OCI-LY1 (cell line): ENCODE results near the gene XYLT1.

ENCODE experiments used
- H2AFZ ChIP-seq: fragments of 200-600 bp; sonication (generic), shearing (Covaris generic); 2 replicates; pipeline ENCODE4 v1.6.0; 2014; ENCODE audit warnings: antibody characterized with exemption, mild to moderate bottlenecking, low read length
- H3F3A ChIP-seq: fragments of 200-600 bp; sonication (generic), shearing (Covaris generic); 2 replicates; pipeline ENCODE4 v1.6.0; 2014; ENCODE audit warnings: mild to moderate bottlenecking, antibody characterized with exemption, low read length, moderate library complexity; ENCODE audit not compliant: insufficient read depth
- H3K27ac ChIP-seq: fragments of 200-600 bp; sonication (generic); 2 replicates; pipeline ENCODE4 v1.5.1; 2014; ENCODE audit warnings: low read length, mixed run types, mild to moderate bottlenecking, low read depth; ENCODE audit not compliant: poor library complexity, severe bottlenecking
- H3K27me3 ChIP-seq: fragments of 200-600 bp; sonication (generic); 2 replicates; pipeline ENCODE4 v1.6.0; 2014; ENCODE audit warnings: antibody characterized with exemption, mild to moderate bottlenecking, low read length, moderate library complexity; ENCODE audit not compliant: insufficient read depth
- H3K36me3 ChIP-seq: fragments of 200-600 bp; sonication (generic); 2 replicates; pipeline ENCODE4 v1.6.1; 2014; ENCODE audit warnings: mild to moderate bottlenecking, antibody characterized with exemption, low read length, moderate library complexity, mixed read lengths; ENCODE audit not compliant: insufficient read depth
- H3K4me1 ChIP-seq: fragments of 200-600 bp; sonication (generic); 2 replicates; pipeline ENCODE4 v1.5.1; 2014; ENCODE audit warnings: mild to moderate bottlenecking, low read length, moderate library complexity; ENCODE audit not compliant: insufficient read depth, severe bottlenecking
- H3K4me2 ChIP-seq: fragments of 200-600 bp; sonication (generic), shearing (Covaris generic); 2 replicates; pipeline ENCODE4 v1.6.1; 2014; ENCODE audit warnings: low read length
- H3K4me3 ChIP-seq: fragments of 200-600 bp; sonication (generic); 2 replicates; pipeline ENCODE4 v1.5.1; 2014; ENCODE audit warnings: low read length, low read depth, mild to moderate bottlenecking, mixed read lengths; ENCODE audit not compliant: poor library complexity, severe bottlenecking
- H3K79me2 ChIP-seq: fragments of 200-600 bp; shearing (Covaris generic); 2 replicates; pipeline ENCODE4 v1.6.1; 2016; ENCODE audit warnings: mixed run types, low read length, mixed read lengths; ENCODE audit not compliant: insufficient read depth
- H3K9ac ChIP-seq: fragments of 200-600 bp; sonication (generic), shearing (Covaris generic); 2 replicates; pipeline ENCODE4 v1.6.1; 2014; ENCODE audit warnings: mild to moderate bottlenecking, low read length, mixed read lengths
- H3K9me2 ChIP-seq: fragments of 200-600 bp; sonication (generic), shearing (Covaris generic); 2 replicates; pipeline ENCODE4 v1.6.1; 2014; ENCODE audit warnings: low read depth, mild to moderate bottlenecking, low read length, mixed read lengths
- H3K9me3 ChIP-seq: fragments of 200-600 bp; shearing (Covaris generic); 2 replicates; pipeline ENCODE4 v1.6.1; 2014; ENCODE audit warnings: low read length, mixed read lengths
- H4K20me1 ChIP-seq: fragments of 200-600 bp; sonication (generic), shearing (Covaris generic); 2 replicates; pipeline ENCODE4 v1.6.0; 2016; ENCODE audit warnings: mild to moderate bottlenecking, low read length; ENCODE audit not compliant: insufficient read depth
- EZH2 ChIP-seq: fragments of 200-600 bp; sonication (generic), shearing (Covaris generic); IDR thresholded peaks from 2 replicates; pipeline ENCODE4 v1.8.0; 2017; ENCODE audit warnings: borderline replicate concordance, mixed run types, mild to moderate bottlenecking, antibody characterized with exemption, low read length, moderate library complexity, mixed read lengths
- TF ChIP-seq, protein P1 (sequence below): fragments of 200-600 bp; sonication (generic), shearing (Covaris generic); IDR thresholded peaks from 2 replicates; pipeline ENCODE4 v1.5.1; 2017; ENCODE audit warnings: mild to moderate bottlenecking, antibody characterized with exemption, low read length, moderate library complexity, mixed read lengths

Gene XYLT1

DNA sequence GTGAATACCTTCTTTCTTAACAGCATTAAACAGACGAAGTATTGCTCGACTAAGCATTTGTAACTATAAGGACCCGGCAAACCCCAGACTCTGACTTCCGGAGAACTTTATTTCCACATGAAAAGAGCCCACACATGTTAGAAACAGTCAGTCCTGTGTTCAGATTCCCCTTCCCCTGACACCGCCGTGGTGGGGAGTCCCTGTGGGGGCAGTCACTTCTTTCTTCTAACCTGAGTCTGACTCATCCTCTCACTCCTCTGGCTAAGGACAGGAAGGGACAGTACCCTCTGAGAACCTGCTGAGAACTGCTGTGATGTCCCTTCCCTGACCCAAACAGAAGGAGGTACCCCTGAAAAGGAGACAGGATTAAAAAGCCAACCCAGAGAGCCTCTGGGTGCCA is 165.1 kb downstream of the XYLT1 start:
- H3K4me3 ChIP-seq, result no peak overlapping the region
- 0 out of 2 replicates have a peak, but pooled peaks cover 2% of the 10 kb centered on the region for H3K79me2 ChIP-seq
- H3K36me3 ChIP-seq, result no peaks in the 10 kb centered on the region
- H2AFZ ChIP-seq, result no peak overlapping the region
- peaks cover 7% of the 10 kb centered on the region; the same call in 1 of the 2 replicates for H3F3A ChIP-seq
- no peaks in the 10 kb centered on the region for H4K20me1 ChIP-seq
- H3K9me3 ChIP-seq, result no peaks in the 10 kb centered on the region
- H3K4me2 ChIP-seq, result peak overlapping the region; percentile 41; the same call in 1 of the 2 replicates
- peak overlapping the region; percentile 10; the same call in 1 of the 2 replicates for H3K9ac ChIP-seq
- peak overlapping the region; percentile 94 for H3K27ac ChIP-seq
- H3K4me1 ChIP-seq, result peaks cover 56% of the 10 kb centered on the region
- TF ChIP-seq EZH2, result no peak
- TF ChIP-seq, protein P1, sequence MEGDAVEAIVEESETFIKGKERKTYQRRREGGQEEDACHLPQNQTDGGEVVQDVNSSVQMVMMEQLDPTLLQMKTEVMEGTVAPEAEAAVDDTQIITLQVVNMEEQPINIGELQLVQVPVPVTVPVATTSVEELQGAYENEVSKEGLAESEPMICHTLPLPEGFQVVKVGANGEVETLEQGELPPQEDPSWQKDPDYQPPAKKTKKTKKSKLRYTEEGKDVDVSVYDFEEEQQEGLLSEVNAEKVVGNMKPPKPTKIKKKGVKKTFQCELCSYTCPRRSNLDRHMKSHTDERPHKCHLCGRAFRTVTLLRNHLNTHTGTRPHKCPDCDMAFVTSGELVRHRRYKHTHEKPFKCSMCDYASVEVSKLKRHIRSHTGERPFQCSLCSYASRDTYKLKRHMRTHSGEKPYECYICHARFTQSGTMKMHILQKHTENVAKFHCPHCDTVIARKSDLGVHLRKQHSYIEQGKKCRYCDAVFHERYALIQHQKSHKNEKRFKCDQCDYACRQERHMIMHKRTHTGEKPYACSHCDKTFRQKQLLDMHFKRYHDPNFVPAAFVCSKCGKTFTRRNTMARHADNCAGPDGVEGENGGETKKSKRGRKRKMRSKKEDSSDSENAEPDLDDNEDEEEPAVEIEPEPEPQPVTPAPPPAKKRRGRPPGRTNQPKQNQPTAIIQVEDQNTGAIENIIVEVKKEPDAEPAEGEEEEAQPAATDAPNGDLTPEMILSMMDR, result no peak
- no peaks in the 10 kb centered on the region for H3K9me2 ChIP-seq
- H3K27me3 ChIP-seq, result no peaks in the 10 kb centered on the region

DNA sequence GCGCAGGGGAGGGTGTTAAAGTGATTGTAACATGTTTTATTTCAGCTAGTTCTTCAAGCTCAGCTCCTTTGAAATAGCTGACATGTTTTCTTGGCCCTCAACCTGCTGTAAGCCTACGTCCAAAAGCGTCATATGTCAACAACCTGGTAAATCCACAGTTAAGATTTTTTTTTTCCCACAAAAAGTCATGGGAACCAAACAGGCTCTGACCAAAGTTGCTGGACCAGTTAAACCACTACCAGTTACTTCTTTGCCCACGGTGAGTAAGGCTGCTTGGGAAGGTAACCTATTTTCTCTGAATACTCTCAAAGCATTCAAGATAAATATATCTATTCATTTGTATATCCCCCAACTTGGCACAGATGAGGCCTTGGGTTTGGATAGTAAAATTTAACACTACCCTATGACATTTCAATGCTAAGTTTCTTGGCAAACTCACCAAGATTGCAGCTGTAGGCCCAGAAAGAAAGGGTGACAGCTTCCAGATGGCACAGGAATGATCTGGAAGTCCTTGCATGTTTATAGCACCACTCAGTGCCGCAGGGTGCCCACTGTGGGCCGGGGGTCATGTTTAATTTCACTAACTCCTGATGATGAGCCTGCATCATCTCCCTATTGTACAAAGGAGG is 166.2 kb downstream of the XYLT1 start:
- H3K9me3 ChIP-seq, result no peaks in the 10 kb centered on the region
- H3K4me3 ChIP-seq, result no peak overlapping the region
- TF ChIP-seq, protein P1, result 0 out of 2 replicates have a peak, but pooled peaks have one; percentile 15
- no peak for TF ChIP-seq EZH2
- no peaks in the 10 kb centered on the region for H3K27me3 ChIP-seq
- H4K20me1 ChIP-seq, result no peaks in the 10 kb centered on the region
- peaks cover 7% of the 10 kb centered on the region; the same call in 1 of the 2 replicates for H3F3A ChIP-seq
- 0 out of 2 replicates have a peak, but pooled peaks cover 4% of the 10 kb centered on the region for H3K79me2 ChIP-seq
- peak overlapping the region; percentile 37; the same call in 1 of the 2 replicates for H3K4me2 ChIP-seq
- H3K36me3 ChIP-seq, result no peaks in the 10 kb centered on the region
- no peaks in the 10 kb centered on the region for H3K9me2 ChIP-seq
- H2AFZ ChIP-seq, result no peak overlapping the region
- H3K27ac ChIP-seq, result peak overlapping the region; percentile 94
- H3K4me1 ChIP-seq, result peaks cover 63% of the 10 kb centered on the region
- H3K9ac ChIP-seq, result peak overlapping the region; percentile 25; the same call in 1 of the 2 replicates

DNA sequence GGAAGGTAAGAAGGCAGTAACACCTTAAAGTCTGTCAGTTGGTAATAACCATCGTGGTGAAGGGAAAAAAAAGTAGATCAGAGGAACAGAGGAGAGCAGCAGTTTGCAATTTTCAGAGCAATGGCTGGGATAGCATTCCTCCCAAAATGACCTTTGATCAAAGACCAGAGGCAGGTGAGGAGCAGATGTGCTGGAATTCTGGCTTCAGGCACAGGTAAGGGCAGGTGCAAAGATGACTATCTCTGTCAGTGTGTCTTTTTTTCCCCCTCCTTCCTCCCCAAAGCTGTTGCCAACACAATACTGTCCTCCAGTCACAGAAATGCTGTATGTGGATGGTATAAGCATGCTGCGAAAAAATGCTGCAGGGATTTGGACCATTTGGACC is 166.7 kb downstream of the XYLT1 start:
- no peaks in the 10 kb centered on the region for H4K20me1 ChIP-seq
- H3K27me3 ChIP-seq, result no peaks in the 10 kb centered on the region
- H3K9me2 ChIP-seq, result no peaks in the 10 kb centered on the region
- H3K36me3 ChIP-seq, result no peaks in the 10 kb centered on the region
- peaks cover 7% of the 10 kb centered on the region; the same call in 1 of the 2 replicates for H3F3A ChIP-seq
- no peaks in the 10 kb centered on the region for H3K9me3 ChIP-seq
- H3K4me2 ChIP-seq, result peak overlapping the region; percentile 37; the same call in 1 of the 2 replicates
- peaks cover 63% of the 10 kb centered on the region for H3K4me1 ChIP-seq
- peak overlapping the region; percentile 21; the same call in 1 of the 2 replicates for H3K9ac ChIP-seq
- peak overlapping the region; percentile 94 for H3K27ac ChIP-seq
- H2AFZ ChIP-seq, result no peak overlapping the region
- H3K4me3 ChIP-seq, result no peak overlapping the region
- TF ChIP-seq, protein P1, result no peak
- no peak for TF ChIP-seq EZH2
- 0 out of 2 replicates have a peak, but pooled peaks cover 4% of the 10 kb centered on the region for H3K79me2 ChIP-seq
